Activated T-helper 2 cell treated with anti-CD3 and anti-CD28 coated beads, Interferon-gamma antibody, Interleukin-2, Interleukin-4, amounts not matched to agents 10 μg/mL and 5 μg/mL and 100 μg/mL, durations not matched to agents 14 hours and 24 hours and 36 hours (primary cell): ENCODE results near the gene CNNM3. TPM values are rescaled to one million over a fixed set of nuclear protein-coding genes. Genes with fewer than 3 reads are reported as not detected.

Experiments
- DNase-seq: peaks from one replicate; pipeline ENCODE4 v3.0.0; 2021; ENCODE audit warnings: low spot score
- H3K27ac Mint-ChIP-seq: one replicate; pipeline ENCODE4 v1.8.0; 2021; ENCODE audit warnings: mixed read lengths
- H3K27me3 Mint-ChIP-seq: one replicate; pipeline ENCODE4 v1.8.0; 2021; ENCODE audit warnings: low read depth, mixed read lengths
- H3K36me3 Mint-ChIP-seq: one replicate; pipeline ENCODE4 v1.8.0; 2021; ENCODE audit warnings: low read depth, mixed read lengths
- H3K4me1 Mint-ChIP-seq: one replicate; pipeline ENCODE4 v1.8.0; 2021; ENCODE audit warnings: low read depth, mixed read lengths
- H3K4me3 Mint-ChIP-seq: one replicate; pipeline ENCODE4 v1.8.0; 2021; ENCODE audit warnings: low read depth, mild to moderate bottlenecking, moderate library complexity, mixed read lengths
- H3K9me3 Mint-ChIP-seq: one replicate; pipeline ENCODE4 v1.8.0; 2021; ENCODE audit warnings: mixed read lengths
- intact Hi-C: fragments of 100-400 bp; cut with micrococcal nuclease; formaldehyde crosslinking; loops from one replicate; pipeline ENCODE4 v1.15.1; 2023
- total RNA-seq: library from RNA; stranded (reverse); gene quantifications from 2 replicates; pipeline ENCODE4 v1.2.3, GENCODE V29; 2022

The CNNM3 gene
- total RNA-seq, 1 donor from 2014 or later: 30.4 TPM

GRCh38 chr2:96841701-96842495 is 25.8 kb downstream of the CNNM3 start:
- no peaks in the 10 kb centered on the region for H3K9me3 Mint-ChIP-seq
- peaks cover 33% of the 10 kb centered on the region for H3K36me3 Mint-ChIP-seq
- intact Hi-C loops: no loop called here
- DNase-seq: no peak
- H3K4me1 Mint-ChIP-seq: peaks cover 5% of the 10 kb centered on the region
- H3K27ac Mint-ChIP-seq: no peak overlapping the region
- no peaks in the 10 kb centered on the region for H3K27me3 Mint-ChIP-seq
- H3K4me3 Mint-ChIP-seq: no peak overlapping the region

- no peaks in the 10 kb centered on the region for H3K27me3 Mint-ChIP-seq
- H3K36me3 Mint-ChIP-seq: peaks cover 33% of the 10 kb centered on the region
- H3K4me3 Mint-ChIP-seq: no peak overlapping the region
Measured at GRCh38 chr2:96842600-96842999, 26.5 kb downstream of the CNNM3 start.

GRCh38 chr2:96843538-96844268 is 27.6 kb downstream of the CNNM3 start, which contains the start of gene ANKRD23:
Gene ANKRD23 (minus strand): TSS chr2:96844021. CDS start chr2:96843992, 29 bp downstream.
- intact Hi-C loops: no loop called here
- H3K4me1 Mint-ChIP-seq: peaks cover 5% of the 10 kb centered on the region
- no peaks in the 10 kb centered on the region for H3K27me3 Mint-ChIP-seq
- peaks cover 42% of the 10 kb centered on the region for H3K36me3 Mint-ChIP-seq
- H3K9me3 Mint-ChIP-seq: no peaks in the 10 kb centered on the region
- peak within 1 kb of the TSS; percentile 33 for H3K27ac Mint-ChIP-seq
- no peak for DNase-seq
- H3K4me3 Mint-ChIP-seq: no peak within 1 kb of the TSS

More at GRCh38 chr2:96842600-96842999, 26.5 kb downstream of the CNNM3 start:
- Mint-ChIP-seq H3K27ac (no peak overlapping the region), H3K4me1 (peaks cover 5% of the 10 kb centered on the region), H3K9me3 (no peaks in the 10 kb centered on the region)
- intact Hi-C loops: no loop called here
- no peak for DNase-seq

- DNase-seq: no peak
- H3K4me1 Mint-ChIP-seq: peaks cover 3% of the 10 kb centered on the region
- H3K4me3 Mint-ChIP-seq: no peak overlapping the region
- H3K9me3 Mint-ChIP-seq: no peaks in the 10 kb centered on the region
- peaks cover 39% of the 10 kb centered on the region for H3K36me3 Mint-ChIP-seq
- intact Hi-C loops: no loop called here
- no peaks in the 10 kb centered on the region for H3K27me3 Mint-ChIP-seq
- H3K27ac Mint-ChIP-seq: no peak overlapping the region
Measured at GRCh38 chr2:96844405-96844808, 28.3 kb downstream of the CNNM3 start.

- Mint-ChIP-seq H3K4me1 (no peaks in the 10 kb centered on the region), H3K9me3 (no peaks in the 10 kb centered on the region), H3K4me3 (no peak overlapping the region), H3K27ac (no peak overlapping the region), H3K27me3 (no peaks in the 10 kb centered on the region), H3K36me3 (peaks cover 35% of the 10 kb centered on the region)
- intact Hi-C loops: no loop called here
- no peak for DNase-seq
Measured at GRCh38 chr2:96846825-96847224, 30.8 kb downstream of the CNNM3 start.

- intact Hi-C loops: no loop called here
- Mint-ChIP-seq H3K27ac (no peak overlapping the region), H3K9me3 (no peaks in the 10 kb centered on the region), H3K36me3 (peaks cover 36% of the 10 kb centered on the region), H3K4me1 (no peaks in the 10 kb centered on the region), H3K27me3 (no peaks in the 10 kb centered on the region), H3K4me3 (no peak overlapping the region)
- no peak for DNase-seq
Measured at GRCh38 chr2:96847586-96847985, 31.5 kb downstream of the CNNM3 start.

GRCh38 chr2:96848264-96848663 is 32.2 kb downstream of the CNNM3 start:
- no peaks in the 10 kb centered on the region for H3K27me3 Mint-ChIP-seq
- H3K4me3 Mint-ChIP-seq: no peak overlapping the region
- no peak overlapping the region for H3K27ac Mint-ChIP-seq
- peaks cover 43% of the 10 kb centered on the region for H3K36me3 Mint-ChIP-seq
- no peak for DNase-seq
- H3K9me3 Mint-ChIP-seq: no peaks in the 10 kb centered on the region
- intact Hi-C loops: no loop called here
- H3K4me1 Mint-ChIP-seq: no peaks in the 10 kb centered on the region

- peaks cover 14% of the 10 kb centered on the region for H3K4me1 Mint-ChIP-seq
- H3K4me3 Mint-ChIP-seq: no peak overlapping the region
- H3K27ac Mint-ChIP-seq: no peak overlapping the region
- peaks cover 45% of the 10 kb centered on the region for H3K36me3 Mint-ChIP-seq
- H3K27me3 Mint-ChIP-seq: no peaks in the 10 kb centered on the region
- no peak for DNase-seq
- intact Hi-C loops: no loop called here
- H3K9me3 Mint-ChIP-seq: no peaks in the 10 kb centered on the region
Measured at GRCh38 chr2:96852667-96853066, 36.6 kb downstream of the CNNM3 start.

- Mint-ChIP-seq H3K27me3 (no peaks in the 10 kb centered on the region), H3K27ac (no peak overlapping the region), H3K36me3 (peaks cover 39% of the 10 kb centered on the region), H3K4me1 (peaks cover 14% of the 10 kb centered on the region), H3K4me3 (no peak overlapping the region), H3K9me3 (no peaks in the 10 kb centered on the region)
- DNase-seq: no peak
- intact Hi-C loops: no loop called here
Measured at GRCh38 chr2:96853321-96853720, 37.3 kb downstream of the CNNM3 start.

GRCh38 chr2:96856776-96857666 is 41.0 kb downstream of the CNNM3 start:
- no peaks in the 10 kb centered on the region for H3K27me3 Mint-ChIP-seq
- peaks cover 37% of the 10 kb centered on the region for H3K36me3 Mint-ChIP-seq
- intact Hi-C loops: loop anchor here (5.0 kb wide), 2 partner anchors 40 to 320 kb away; partner anchors contain the start of genes ARID5A and CNNM3
- DNase-seq: no peak
- peak overlapping the region; percentile 90 for H3K4me3 Mint-ChIP-seq
- H3K9me3 Mint-ChIP-seq: no peaks in the 10 kb centered on the region
- peak overlapping the region; percentile 82 for H3K27ac Mint-ChIP-seq
- peaks cover 24% of the 10 kb centered on the region for H3K4me1 Mint-ChIP-seq

GRCh38 chr2:96857667-96858372 is 41.8 kb downstream of the CNNM3 start, which contains the start of gene ANKRD39:
Gene ANKRD39 (minus strand): TSS chr2:96858016. CDS start chr2:96857987, 29 bp downstream.
- Mint-ChIP-seq H3K9me3 (no peaks in the 10 kb centered on the region), H3K4me3 (peak within 1 kb of the TSS; percentile 90), H3K27ac (peak within 1 kb of the TSS; percentile 82), H3K36me3 (peaks cover 32% of the 10 kb centered on the region), H3K27me3 (no peaks in the 10 kb centered on the region), H3K4me1 (peaks cover 24% of the 10 kb centered on the region)
- intact Hi-C loops: loop anchor here (1.0 to 5.0 kb wide), 5 partner anchors 10 to 321 kb away; partner anchors contain the start of genes ANKRD36, ARID5A and CNNM3
- peak; percentile 98 for DNase-seq
